Measurements from ENCODE around the gene TMCC1. TPM values are rescaled to one million over a fixed set of nuclear protein-coding genes. Genes with fewer than 3 reads are reported as not detected.

Gene TMCC1
- polyA plus RNA-seq, 1 of the 3 experiments (the other 2 are of a cell fraction) = 7.2 TPM

DNA sequence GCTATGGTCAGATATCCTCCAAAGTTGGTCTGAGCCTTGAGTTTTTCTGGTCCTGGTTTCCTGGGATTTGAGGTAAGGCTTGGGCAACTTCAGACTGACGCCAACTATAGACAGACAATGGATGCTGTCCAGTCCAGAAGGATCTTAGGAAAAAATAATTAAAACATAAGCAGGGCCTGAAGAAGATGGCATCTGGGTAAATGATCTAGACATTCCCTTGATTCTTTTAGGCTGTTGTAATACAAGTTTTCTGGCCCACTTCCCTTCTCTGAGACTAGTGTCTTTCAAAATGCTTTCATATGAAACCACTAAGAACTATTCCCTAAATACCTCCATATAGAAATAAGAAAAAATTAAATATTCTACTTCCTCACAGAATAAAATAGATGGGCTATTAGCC lies 239.4 kb downstream of the TMCC1 start (continued):
- TF ChIP-seq, protein P1, sequence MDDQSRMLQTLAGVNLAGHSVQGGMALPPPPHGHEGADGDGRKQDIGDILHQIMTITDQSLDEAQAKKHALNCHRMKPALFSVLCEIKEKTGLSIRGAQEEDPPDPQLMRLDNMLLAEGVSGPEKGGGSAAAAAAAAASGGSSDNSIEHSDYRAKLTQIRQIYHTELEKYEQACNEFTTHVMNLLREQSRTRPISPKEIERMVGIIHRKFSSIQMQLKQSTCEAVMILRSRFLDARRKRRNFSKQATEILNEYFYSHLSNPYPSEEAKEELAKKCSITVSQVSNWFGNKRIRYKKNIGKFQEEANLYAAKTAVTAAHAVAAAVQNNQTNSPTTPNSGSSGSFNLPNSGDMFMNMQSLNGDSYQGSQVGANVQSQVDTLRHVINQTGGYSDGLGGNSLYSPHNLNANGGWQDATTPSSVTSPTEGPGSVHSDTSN (IDR thresholded peaks at IDR 0.05) = peak; percentile 54
- peak; percentile 26; the same call in 1 of the 2 replicates for TF ChIP-seq TEAD4 (IDR thresholded peaks at IDR 0.05; ENCODE audit: borderline replicate concordance, insufficient read depth)

GRCh38 chr3:129653019-129653418 lies 240.5 kb downstream of the TMCC1 start:
- CTCF ChIA-PET = interaction anchor here (0.7 to 4.4 kb wide), 3 partner anchors 172 to 289 kb away, joined by 3 to 21 read pairs (median 16); no protein-coding TSS in a partner anchor
- H3K4me1 ChIP-seq (ENCODE audit: control insufficient read depth in 1 of 2, insufficient read depth in 2 of 2, low read depth in 1 of 2, low read length in 1 of 2) = peaks cover 8 to 42% of the 10 kb centered on the region in 2 experiments
- WGBS (ENCODE audit: low lambda C conversion rate) = 86% methylated on average over 1 of the region's 1 CpG
- no peaks in the 10 kb centered on the region for H4K20me1 ChIP-seq (ENCODE audit: insufficient read depth)
- H3K4me3 ChIP-seq (ENCODE audit: low read depth in 2 of 2, low read length in 1 of 2) = no peak overlapping the region
- no peak overlapping the region for H3K9ac ChIP-seq
- TF ChIP-seq, protein P2, sequence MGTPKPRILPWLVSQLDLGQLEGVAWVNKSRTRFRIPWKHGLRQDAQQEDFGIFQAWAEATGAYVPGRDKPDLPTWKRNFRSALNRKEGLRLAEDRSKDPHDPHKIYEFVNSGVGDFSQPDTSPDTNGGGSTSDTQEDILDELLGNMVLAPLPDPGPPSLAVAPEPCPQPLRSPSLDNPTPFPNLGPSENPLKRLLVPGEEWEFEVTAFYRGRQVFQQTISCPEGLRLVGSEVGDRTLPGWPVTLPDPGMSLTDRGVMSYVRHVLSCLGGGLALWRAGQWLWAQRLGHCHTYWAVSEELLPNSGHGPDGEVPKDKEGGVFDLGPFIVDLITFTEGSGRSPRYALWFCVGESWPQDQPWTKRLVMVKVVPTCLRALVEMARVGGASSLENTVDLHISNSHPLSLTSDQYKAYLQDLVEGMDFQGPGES (IDR thresholded peaks at IDR 0.05; ENCODE audit: low read depth, low read length) = no peak
- TF ChIP-seq, protein P1 (IDR thresholded peaks at IDR 0.05) = no peak
- TF ChIP-seq SMC3 (IDR thresholded peaks at IDR 0.05; ENCODE audit: low read depth, low read length) = no peak
- TF ChIP-seq FOXM1 (IDR thresholded peaks at IDR 0.05; ENCODE audit: low read depth) = no peak
- no peak for TF ChIP-seq FOSL2 (IDR thresholded peaks at IDR 0.05; ENCODE audit: borderline replicate concordance, low read depth)
- TF ChIP-seq EZH2phosphoT487 (IDR thresholded peaks at IDR 0.05; ENCODE audit: borderline replicate concordance, low read depth) = no peak
- TF ChIP-seq RFX5 (IDR thresholded peaks at IDR 0.05; ENCODE audit: low read length) = no peak
- TF ChIP-seq RXRA (IDR thresholded peaks at IDR 0.05; ENCODE audit: borderline replicate concordance, low read depth) = no peak
- H3K79me2 ChIP-seq (ENCODE audit: insufficient read depth) = peaks cover 13% of the 10 kb centered on the region; the same call in 1 of the 2 replicates
- H3K9me3 ChIP-seq = no peaks in the 10 kb centered on the region
- no peak overlapping the region for H3K27ac ChIP-seq (ENCODE audit: low read depth in 2 of 2, low read length in 1 of 2)
- H2AFZ ChIP-seq (ENCODE audit: low read depth) = no peak overlapping the region
- no peaks in the 10 kb centered on the region for H3K9me2 ChIP-seq
- no peaks in the 10 kb centered on the region for H3K27me3 ChIP-seq (ENCODE audit: insufficient read depth)
- peaks cover 20% of the 10 kb centered on the region for H3F3A ChIP-seq (replicated peaks; ENCODE audit: insufficient read depth)
- peaks cover 0 to 9% of the 10 kb centered on the region in 2 experiments for H3K36me3 ChIP-seq (replicated peaks in 1 of 2; ENCODE audit: control insufficient read depth in 1 of 2, insufficient read depth in 2 of 2, low read length in 1 of 2)
- no peak for DNase-seq
- no peak overlapping the region for H3K4me2 ChIP-seq
- POLR2A ChIA-PET = no interaction called here

DNA sequence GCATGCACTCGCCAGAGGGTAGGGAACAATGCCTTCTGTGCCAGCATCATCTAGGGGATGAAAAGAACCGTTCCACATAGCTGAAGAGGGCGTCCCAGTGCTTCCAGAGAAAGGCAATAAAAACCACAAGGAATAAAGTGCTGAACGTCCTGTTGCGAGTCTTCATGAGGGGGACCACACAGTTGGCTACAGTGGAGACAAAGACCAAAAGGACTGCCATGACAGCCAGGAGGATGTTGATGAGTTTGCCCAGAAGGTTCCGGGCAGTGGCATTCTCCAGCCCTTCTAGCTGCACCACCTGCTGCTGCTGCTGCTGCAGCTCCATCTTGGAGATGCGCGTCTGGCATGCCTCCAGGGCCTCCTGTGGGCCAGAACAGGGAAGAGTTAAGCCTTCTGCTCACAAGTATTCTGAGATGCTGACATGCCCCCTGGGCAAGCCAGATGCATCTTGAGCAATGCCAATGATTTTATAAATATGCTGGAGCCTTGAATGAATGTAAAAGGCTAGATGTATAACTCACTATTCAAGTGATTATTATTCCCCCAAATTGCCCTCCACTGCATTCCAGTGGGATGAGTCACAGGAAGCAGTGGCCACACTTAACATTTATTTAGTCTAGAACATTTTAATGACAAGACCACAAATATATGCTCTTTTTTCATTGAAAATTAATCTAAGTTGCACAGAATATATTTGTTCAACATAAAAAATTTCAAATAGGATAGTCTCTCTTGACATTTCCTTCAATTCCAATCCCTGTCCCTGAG lies 241.9 kb downstream of the TMCC1 start:
- no peaks in the 10 kb centered on the region for H4K20me1 ChIP-seq (ENCODE audit: insufficient read depth)
- no peak for DNase-seq
- no peaks in the 10 kb centered on the region for H3K9me2 ChIP-seq
- ChIA-PET CTCF (interaction anchor here (0.7 to 1.0 kb wide), 4 partner anchors 13 to 291 kb away, joined by 3 read pairs; no protein-coding TSS in a partner anchor), POLR2A (no interaction called here)
- H3K4me2 ChIP-seq = peak overlapping the region; percentile 28
- H3F3A ChIP-seq (replicated peaks; ENCODE audit: insufficient read depth) = peaks cover 20% of the 10 kb centered on the region
- peak overlapping the region; percentile 52 to 58 for H3K27ac ChIP-seq (ENCODE audit: low read depth in 2 of 2, low read length in 1 of 2)
- peaks cover 8 to 30% of the 10 kb centered on the region in 2 experiments for H3K4me1 ChIP-seq (ENCODE audit: control insufficient read depth in 1 of 2, insufficient read depth in 2 of 2, low read depth in 1 of 2, low read length in 1 of 2)
- WGBS (ENCODE audit: low lambda C conversion rate) = 73% methylated on average over 8 of the region's 8 CpGs
- no peak overlapping the region for H2AFZ ChIP-seq (ENCODE audit: low read depth)
- H3K4me3 ChIP-seq (ENCODE audit: low read depth in 2 of 2, low read length in 1 of 2) = no peak overlapping the region
- H3K9ac ChIP-seq = no peak overlapping the region
- no peaks in the 10 kb centered on the region for H3K27me3 ChIP-seq (ENCODE audit: insufficient read depth)
- H3K79me2 ChIP-seq (ENCODE audit: insufficient read depth) = peaks cover 6% of the 10 kb centered on the region; the same call in 1 of the 2 replicates
- peaks cover 0 to 9% of the 10 kb centered on the region in 2 experiments for H3K36me3 ChIP-seq (replicated peaks in 1 of 2; ENCODE audit: control insufficient read depth in 1 of 2, insufficient read depth in 2 of 2, low read length in 1 of 2)
- H3K9me3 ChIP-seq = no peaks in the 10 kb centered on the region
- TF ChIP-seq JUND (IDR thresholded peaks at IDR 0.05) = peak; percentile 93
- peak in 1 of 2 experiments; percentile 70; a peak in 1 of 4 replicates for TF ChIP-seq EP300 (IDR thresholded peaks at IDR 0.05; ENCODE audit: borderline replicate concordance in 1 of 2, low read depth in 1 of 2, low read length in 1 of 2)
- TF ChIP-seq POLR2AphosphoS5 (IDR thresholded peaks at IDR 0.05; ENCODE audit: low read depth, low read length) = peak; percentile 16; the same call in 1 of the 2 replicates
- no peak for TF ChIP-seq MEF2A (IDR thresholded peaks at IDR 0.05; ENCODE audit: borderline replicate concordance, low read depth)
- 0 out of 2 replicates have a peak, but pooled peaks have one; percentile 52 for TF ChIP-seq YY1 (IDR thresholded peaks at IDR 0.05; ENCODE audit: low read depth)
- TF ChIP-seq USF2 (IDR thresholded peaks at IDR 0.05; ENCODE audit: borderline replicate concordance, low read depth, low read length) = no peak
- peak; percentile 26; the same call in 1 of the 2 replicates for TF ChIP-seq ELF1 (IDR thresholded peaks at IDR 0.05)
- no peak for TF ChIP-seq RFX5 (IDR thresholded peaks at IDR 0.05; ENCODE audit: low read length)
- no peak for TF ChIP-seq FOXJ3 (CRISPR knock-in tag; IDR thresholded peaks at IDR 0.05)
- no peak for TF ChIP-seq NRF1 (IDR thresholded peaks at IDR 0.05; ENCODE audit: low read depth, low read length)
- TF ChIP-seq, protein P1 (IDR thresholded peaks at IDR 0.05) = peak; percentile 54
